Osteocyte (in vitro differentiated cells): Measurements from ENCODE around the gene KHDC4. TPM values are rescaled to one million over a fixed set of nuclear protein-coding genes. Genes with fewer than 3 reads are reported as not detected.

Experiments
- DNase-seq: peaks from one replicate; pipeline ENCODE4 v3.0.0; 2021; ENCODE audit warnings: mixed read lengths; ENCODE audit not compliant: unreplicated experiment; ENCODE audit errors: extremely low spot score
- H3K27ac Mint-ChIP-seq: one replicate; pipeline ENCODE4 v1.8.0; 2021; ENCODE audit warnings: mild to moderate bottlenecking, mixed read lengths; ENCODE audit not compliant: unreplicated experiment
- H3K27me3 Mint-ChIP-seq: one replicate; pipeline ENCODE4 v1.8.0; 2021; ENCODE audit warnings: mixed read lengths; ENCODE audit not compliant: unreplicated experiment
- H3K36me3 Mint-ChIP-seq: one replicate; pipeline ENCODE4 v1.8.0; 2021; ENCODE audit warnings: mixed read lengths; ENCODE audit not compliant: unreplicated experiment
- H3K4me1 Mint-ChIP-seq: one replicate; pipeline ENCODE4 v1.8.0; 2021; ENCODE audit warnings: mixed read lengths; ENCODE audit not compliant: unreplicated experiment
- H3K4me3 Mint-ChIP-seq: one replicate; pipeline ENCODE4 v1.8.0; 2021; ENCODE audit warnings: mild to moderate bottlenecking, moderate library complexity, mixed read lengths; ENCODE audit not compliant: unreplicated experiment
- H3K9me3 Mint-ChIP-seq: one replicate; pipeline ENCODE4 v1.8.0; 2021; ENCODE audit warnings: mixed read lengths; ENCODE audit not compliant: unreplicated experiment
- CTCF ChIP-seq: fragments of 200-600 bp; sonication (generic); IDR thresholded peaks from 2 replicates; pipeline ENCODE4 v1.5.0; 2021; ENCODE audit warnings: antibody characterized with exemption, mild to moderate bottlenecking, moderate library complexity
- total RNA-seq: library from RNA; stranded (reverse); gene quantifications from 2 replicates; pipeline ENCODE4 v1.2.1, GENCODE V29; 2021

The KHDC4 gene
- total RNA-seq, 1 donor from 2014 or later, result 53.7 TPM

DNA sequence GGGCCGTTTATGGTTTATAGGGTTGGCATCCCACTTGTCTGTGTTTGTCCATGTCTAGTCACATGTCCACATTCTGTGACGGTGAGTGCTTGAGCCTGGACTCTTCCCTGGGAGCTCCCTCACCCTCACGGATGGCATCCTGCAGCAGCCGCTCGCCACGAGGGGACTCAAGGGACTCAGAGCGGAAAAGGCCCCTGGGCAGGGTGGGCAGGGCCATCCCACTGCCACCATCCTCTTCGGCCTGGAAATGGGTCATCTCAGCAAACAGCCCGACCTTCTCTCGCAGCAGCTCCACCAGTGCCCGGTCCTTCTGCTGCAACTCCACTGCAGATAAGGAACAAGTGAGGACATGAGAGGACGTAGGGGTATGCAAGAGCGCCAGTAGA is 18.3 kb upstream of the KHDC4 start:
- no peaks in the 10 kb centered on the region for H3K9me3 Mint-ChIP-seq
- no peak overlapping the region for H3K4me3 Mint-ChIP-seq
- no peak for DNase-seq
- H3K27me3 Mint-ChIP-seq, result no peaks in the 10 kb centered on the region
- no peak overlapping the region for H3K27ac Mint-ChIP-seq
- TF ChIP-seq CTCF, result no peak
- H3K36me3 Mint-ChIP-seq, result peaks cover 44% of the 10 kb centered on the region
- H3K4me1 Mint-ChIP-seq, result no peaks in the 10 kb centered on the region

- Mint-ChIP-seq H3K36me3 (peaks cover 43% of the 10 kb centered on the region), H3K4me3 (no peak overlapping the region), H3K27me3 (no peaks in the 10 kb centered on the region), H3K27ac (no peak overlapping the region), H3K9me3 (no peaks in the 10 kb centered on the region), H3K4me1 (no peaks in the 10 kb centered on the region)
- DNase-seq, result no peak
- no peak for TF ChIP-seq CTCF
These were observed 17.7 kb upstream of the KHDC4 start for GRCh38 chr1:155951753-155952504.

DNA sequence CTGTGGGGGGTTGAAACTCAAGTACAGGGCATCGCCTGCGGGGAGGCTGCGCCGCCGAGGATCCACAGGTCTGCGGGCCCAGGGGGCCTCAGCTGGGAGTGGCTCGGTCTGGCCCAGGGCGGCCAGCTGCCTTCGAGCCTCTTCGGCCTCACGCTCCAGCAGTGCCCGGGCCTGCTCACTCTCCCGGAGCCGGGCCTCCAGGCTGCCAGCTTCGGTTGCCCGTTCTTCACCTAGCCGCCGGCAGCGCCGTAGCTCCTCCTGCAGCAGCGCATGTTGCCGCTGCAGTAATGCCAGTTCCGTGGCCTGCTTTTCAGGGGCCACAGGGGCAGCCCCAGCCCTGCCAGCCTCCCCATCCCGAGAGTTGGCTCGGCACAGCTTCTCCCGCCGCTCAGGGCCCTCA is 16.6 kb upstream of the KHDC4 start:
- peaks cover 53% of the 10 kb centered on the region for H3K36me3 Mint-ChIP-seq
- no peak overlapping the region for H3K27ac Mint-ChIP-seq

DNA sequence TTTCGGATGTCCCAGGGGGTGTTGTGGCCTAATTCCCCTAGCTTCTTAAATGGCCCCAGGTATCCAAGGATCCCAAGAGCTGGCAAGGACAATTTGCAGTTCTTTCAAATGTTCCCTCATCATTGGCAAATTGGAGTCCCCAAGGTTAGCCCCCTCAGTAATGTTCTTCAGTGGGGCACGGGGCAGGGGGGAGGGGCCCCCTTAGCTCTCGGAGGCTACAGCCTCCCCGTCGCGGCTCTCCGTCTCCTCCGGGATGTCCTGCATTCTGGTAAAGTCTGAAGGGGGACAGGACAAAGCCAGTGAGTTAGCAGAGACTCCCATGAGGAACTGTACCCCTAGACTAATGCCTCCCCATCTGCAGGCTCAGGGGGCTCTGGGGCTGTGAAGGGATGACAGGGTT is 13.5 kb upstream of the KHDC4 start:
- no peak overlapping the region for H3K4me3 Mint-ChIP-seq
- H3K4me1 Mint-ChIP-seq, result peaks cover 16% of the 10 kb centered on the region
- H3K27ac Mint-ChIP-seq, result no peak overlapping the region
- H3K27me3 Mint-ChIP-seq, result no peaks in the 10 kb centered on the region
- no peak for TF ChIP-seq CTCF
- peaks cover 38% of the 10 kb centered on the region for H3K36me3 Mint-ChIP-seq
- H3K9me3 Mint-ChIP-seq, result no peaks in the 10 kb centered on the region
- no peak for DNase-seq

More for the DNA sequence above, 16.6 kb upstream of the KHDC4 start:
- DNase-seq, result no peak
- TF ChIP-seq CTCF, result no peak
- H3K27me3 Mint-ChIP-seq, result no peaks in the 10 kb centered on the region
- H3K4me1 Mint-ChIP-seq, result no peaks in the 10 kb centered on the region
- H3K9me3 Mint-ChIP-seq, result no peaks in the 10 kb centered on the region
- H3K4me3 Mint-ChIP-seq, result no peak overlapping the region

GRCh38 chr1:155947292-155947691 is 13.1 kb upstream of the KHDC4 start:
- Mint-ChIP-seq H3K27ac (no peak overlapping the region), H3K4me1 (peaks cover 20% of the 10 kb centered on the region), H3K4me3 (no peak overlapping the region), H3K27me3 (no peaks in the 10 kb centered on the region), H3K36me3 (peaks cover 34% of the 10 kb centered on the region), H3K9me3 (no peaks in the 10 kb centered on the region)
- no peak for TF ChIP-seq CTCF
- no peak for DNase-seq
